GM18867 (cell line): ENCODE results near the gene TTC28.

Experiments used
- ATAC-seq: cut with Tn5 transposase; IDR thresholded peaks from one replicate; pipeline ENCODE4 v1.9.1; 2021; ENCODE audit warnings: mild to moderate bottlenecking, moderate library complexity; ENCODE audit not compliant: unreplicated experiment

TTC28 gene

DNA sequence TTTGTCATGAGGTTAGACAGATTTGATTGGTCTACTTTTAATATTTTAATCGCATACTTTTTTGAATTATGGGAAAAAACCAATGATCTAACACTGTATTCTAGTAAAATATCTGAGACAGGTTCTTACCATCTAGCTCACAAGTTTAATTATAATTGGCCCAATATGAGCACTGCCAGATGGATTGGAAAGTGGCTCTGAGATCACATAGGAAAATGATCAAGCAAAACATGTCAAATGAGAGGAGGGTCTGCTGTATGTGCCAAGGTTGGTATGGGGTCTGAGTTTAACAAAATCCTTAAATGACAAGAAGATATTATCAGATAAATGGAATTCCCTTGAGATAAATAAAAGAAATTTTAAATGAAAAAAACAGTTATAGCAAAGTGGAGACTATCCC lies 264.7 kb downstream of the TTC28 start:
- no peak for ATAC-seq

DNA sequence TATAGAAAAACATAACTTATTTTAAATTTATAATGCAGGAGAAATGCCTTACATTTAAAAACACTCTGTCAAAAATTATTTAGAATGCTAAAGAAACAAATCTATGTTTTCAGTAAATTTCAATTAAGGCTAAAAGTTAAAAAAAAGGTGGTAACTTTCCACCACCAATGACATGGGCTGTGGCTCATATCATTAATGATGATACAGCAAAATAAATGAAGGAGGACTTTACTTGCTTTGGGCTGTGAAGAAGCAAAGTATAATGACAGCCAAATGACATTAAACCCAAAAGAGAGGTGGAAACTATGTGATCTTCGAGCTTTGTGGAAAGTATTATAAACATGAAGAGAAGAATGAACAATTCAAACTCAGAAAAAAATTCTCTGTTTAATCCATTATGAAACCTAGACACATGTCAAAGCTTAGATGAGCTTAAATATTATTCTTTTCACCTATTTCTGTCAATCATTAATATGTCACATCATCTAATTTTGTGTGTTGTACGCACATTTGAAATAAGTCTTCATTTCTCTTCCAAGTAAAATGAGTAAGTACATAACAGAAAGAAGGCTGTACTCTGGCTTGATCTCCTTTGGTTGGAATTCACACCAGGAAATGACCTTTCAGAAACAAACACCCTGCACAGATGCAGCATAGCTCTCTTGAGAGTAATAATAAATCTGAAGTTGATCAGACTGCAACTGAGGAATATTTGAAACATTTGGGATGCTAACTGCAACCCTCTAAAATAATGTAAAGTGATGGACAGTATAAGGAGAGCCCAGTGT lies 265.8 kb downstream of the TTC28 start:
- no peak for ATAC-seq

DNA sequence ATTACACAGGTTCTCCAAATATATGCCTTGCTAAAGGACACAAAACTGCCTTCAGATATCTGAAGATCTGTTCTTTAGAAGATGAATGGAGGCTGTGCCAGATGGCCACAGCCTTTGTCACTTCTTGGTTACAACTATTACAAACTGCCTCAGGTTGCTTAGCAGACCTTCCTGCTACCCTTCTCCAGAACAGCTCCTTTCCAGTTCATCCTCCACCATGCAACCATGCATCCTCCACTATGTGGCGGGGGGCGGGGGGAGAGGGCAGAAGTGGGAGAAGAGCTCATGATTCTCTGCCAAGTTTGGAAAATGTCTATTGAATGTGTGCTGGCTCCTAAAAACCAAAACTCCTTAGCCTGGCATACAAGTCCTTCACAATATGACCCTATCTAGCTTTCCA lies 267.5 kb downstream of the TTC28 start:
- no peak for ATAC-seq

DNA sequence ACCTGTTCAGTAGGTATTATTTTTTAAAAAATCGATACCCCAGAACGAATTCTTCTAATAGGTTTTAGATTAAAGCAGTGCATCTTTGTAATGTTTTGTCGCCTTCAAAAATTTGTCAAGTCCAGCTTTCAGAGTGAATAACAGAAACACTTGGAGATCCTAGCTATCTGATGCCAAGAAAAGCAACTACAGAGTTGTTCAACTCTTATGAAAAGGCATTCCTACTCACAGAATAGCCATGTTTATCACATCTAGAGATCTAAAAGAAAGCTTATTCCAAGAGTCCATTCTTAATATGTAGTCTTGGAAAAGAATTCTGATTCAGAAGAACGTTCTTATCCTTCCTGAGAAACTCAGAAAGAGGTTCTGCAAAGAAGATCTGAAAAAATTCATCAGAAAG lies 268.5 kb downstream of the TTC28 start:
- no peak for ATAC-seq

DNA sequence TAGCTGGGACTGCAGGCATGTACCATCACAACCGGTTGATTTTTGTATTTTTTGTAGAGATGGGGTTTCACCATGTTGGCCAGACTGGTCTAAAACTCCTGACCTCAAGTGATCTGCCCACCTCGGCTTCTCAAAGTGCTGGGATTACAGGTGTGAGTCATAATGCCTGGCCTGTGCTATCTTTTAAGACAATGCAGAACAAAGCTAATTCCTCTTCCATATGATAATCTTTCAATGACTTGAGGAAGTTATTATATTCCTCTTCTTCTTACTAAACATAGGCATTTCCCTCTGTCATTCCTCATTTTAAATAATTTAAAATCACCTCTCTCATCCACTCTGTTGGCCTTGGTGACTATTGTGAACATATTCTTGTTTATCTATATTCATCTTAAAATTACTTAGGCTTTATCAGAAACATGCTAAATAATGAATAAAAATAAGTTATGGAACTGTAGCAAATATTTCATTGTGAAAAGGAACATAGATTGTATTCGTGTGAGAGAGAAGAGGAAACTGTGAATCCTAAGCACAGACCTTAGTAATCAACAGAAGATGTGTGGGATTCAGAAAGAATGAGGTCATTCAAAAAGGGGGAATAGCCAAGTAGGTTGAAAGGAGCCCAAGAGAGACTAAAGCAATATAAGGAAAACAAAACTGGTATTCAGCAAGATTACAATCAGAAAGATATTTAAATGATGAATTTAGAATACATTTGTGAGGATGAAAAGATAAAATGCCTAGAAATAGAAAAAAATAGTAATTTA lies 269.4 kb downstream of the TTC28 start:
- no peak for ATAC-seq

DNA sequence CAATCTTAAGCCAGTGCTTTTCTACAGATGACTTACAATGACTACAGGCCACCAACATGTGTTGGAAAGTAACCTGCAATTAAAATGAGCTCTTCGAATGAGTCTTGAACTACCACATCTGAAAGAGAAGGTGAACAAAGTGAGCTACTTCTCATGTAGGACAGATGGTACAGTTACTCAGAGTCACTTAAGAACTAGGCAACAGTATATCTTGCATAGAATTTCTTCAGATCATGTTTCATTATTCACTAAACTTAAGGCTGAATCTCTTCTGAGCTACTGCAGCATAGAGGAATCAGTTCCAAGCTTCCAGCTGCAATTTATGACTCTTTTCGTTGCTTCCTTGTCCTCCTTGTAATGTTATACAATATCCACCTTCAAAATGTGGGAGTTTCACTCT lies 270.9 kb downstream of the TTC28 start:
- no peak for ATAC-seq

DNA sequence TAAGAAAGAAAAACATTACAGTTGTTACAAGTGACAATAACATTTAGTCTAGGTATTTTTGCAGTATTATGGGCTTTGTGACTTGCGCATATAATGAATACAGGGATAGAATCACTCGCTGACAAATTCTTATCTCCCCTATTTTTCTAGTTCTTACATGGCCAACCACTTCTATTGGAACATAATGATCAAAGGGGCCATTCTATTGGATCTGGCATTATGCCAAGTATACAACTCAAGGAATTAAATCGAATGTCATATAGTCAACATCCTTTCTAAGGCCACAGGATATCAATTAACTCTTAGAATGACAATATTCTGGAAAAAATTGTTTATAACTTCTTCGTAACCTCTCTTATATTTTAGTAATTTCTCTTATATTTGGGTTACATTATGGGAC lies 272.0 kb downstream of the TTC28 start:
- ATAC-seq, result no peak

DNA sequence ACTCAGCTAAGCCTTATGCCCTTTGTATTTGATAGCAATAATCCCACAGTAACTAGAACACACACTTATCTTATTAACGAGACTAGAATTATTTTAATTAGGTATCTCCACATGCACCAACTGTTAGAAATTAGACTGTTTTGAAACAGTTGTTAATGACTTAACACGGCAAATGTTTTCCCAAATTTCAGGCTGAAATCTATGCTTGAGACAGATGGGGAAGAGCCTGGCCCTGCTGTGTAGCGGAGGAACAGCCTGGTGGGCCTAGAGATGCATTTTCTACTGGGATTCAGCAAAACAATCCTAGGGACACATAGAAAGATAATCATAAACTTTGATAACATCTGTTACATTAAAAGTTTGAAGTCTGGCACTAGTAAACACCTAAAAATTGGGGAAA lies 273.4 kb downstream of the TTC28 start:
- no peak for ATAC-seq

DNA sequence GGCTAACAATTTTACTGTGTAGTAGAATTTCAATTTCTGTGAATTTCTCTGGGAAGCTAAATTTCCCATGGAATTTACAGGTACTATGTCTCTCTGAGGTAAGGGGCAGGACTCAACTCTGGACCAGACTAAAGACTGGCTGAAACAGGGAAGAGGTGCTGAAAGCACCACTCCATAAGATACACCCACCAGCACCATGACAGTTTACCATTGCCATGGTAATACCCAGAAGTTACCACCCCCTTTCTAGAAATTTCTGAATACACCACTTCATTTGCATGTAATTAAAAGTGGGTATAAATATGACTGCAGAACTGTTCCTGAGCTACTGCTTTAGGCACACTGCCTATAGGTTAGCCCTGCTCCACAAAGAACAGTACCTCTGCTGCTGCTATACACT lies 274.1 kb downstream of the TTC28 start:
- ATAC-seq, result no peak

DNA sequence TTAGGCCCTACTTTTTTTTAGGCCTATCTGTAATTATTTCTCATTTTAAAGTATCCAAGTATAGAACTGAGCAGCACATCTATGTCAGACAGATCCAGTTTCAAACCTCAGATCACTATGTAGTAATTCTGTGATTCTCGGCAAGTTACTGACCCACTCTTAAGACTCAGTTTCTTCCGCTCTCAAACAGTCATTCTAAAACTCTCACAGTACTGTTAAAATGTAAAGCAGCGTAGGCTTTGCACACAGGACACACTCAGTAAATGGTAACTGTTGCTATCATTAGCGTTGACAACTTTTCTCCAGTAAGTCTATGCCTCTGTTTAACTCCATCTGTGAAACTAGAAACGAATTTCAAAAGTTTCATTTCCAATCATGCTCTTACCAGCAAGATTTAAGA lies 277.1 kb downstream of the TTC28 start:
- no peak for ATAC-seq

DNA sequence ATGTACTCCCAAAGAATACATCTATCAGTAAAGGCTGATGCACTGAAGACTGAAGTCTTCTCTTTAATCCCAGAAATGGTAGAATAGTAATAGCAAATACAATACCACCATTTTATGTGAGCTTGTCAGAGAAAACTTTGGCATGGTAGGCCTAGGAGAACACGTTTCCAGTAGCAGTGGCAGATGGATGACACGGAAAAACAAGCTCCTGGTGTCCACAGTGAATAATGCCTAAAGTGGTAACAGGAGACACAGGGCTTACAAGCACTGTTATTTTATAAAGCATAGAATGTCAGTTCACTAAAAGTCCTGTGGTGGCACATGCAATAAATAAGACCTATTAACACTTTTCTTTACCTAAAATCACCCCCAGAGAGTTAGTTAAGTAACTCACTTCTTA lies 277.6 kb downstream of the TTC28 start:
- no peak for ATAC-seq

DNA sequence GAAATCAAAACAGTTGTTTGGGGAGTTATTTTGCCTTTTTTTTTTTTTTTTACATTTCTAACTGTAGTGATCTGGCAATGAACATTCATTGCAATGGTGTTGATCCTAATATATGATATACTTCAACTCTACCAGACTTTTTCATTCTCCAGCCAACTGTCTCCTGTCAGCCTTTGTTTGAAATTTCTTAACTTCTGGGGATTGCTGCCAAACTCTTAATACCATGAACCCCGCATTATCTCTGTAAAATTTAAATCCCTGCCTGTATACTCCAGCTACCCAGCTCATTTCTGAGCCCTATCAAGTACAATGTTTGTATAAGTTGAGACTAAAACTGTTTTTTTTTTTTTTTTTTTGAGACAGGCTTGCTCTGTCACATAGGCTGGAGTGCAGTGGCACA lies 280.7 kb downstream of the TTC28 start:
- no peak for ATAC-seq

DNA sequence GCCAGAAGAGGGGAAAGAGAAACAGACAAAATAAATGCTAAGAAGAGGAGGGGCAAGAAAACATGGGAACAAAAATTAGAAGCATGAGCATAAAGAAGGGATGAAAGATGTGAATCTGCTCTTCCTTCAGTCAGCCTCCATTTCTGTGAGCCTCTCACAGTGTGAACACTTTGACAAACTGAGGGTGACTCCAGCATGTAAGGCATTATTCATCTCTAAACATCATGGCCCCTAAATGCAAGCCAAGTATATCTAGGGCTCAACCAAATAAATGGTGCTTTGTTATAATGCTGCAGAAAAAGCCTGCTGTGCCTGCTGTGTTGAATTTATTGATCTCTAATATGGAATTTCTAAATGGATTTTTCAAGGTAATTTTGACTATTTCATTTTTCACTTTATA lies 281.3 kb downstream of the TTC28 start:
- no peak for ATAC-seq

DNA sequence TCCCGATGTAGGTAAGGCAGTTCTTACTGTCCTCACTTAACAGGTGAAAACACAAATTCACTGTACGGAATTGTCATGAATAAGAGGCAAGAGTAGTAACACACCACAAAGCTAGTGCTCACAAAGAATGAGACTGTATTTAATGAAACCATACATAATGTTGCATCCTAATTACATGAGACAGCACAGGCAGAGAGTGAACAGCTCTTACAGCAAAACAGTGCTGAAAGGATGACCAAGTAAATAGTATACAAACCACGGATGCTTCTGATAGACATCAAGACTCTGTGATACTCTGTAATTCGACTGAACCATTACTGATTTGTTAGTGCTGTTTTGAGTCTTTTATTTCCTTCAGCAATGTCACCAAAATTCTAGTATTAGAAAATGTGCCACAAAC lies 282.3 kb downstream of the TTC28 start:
- no peak for ATAC-seq

DNA sequence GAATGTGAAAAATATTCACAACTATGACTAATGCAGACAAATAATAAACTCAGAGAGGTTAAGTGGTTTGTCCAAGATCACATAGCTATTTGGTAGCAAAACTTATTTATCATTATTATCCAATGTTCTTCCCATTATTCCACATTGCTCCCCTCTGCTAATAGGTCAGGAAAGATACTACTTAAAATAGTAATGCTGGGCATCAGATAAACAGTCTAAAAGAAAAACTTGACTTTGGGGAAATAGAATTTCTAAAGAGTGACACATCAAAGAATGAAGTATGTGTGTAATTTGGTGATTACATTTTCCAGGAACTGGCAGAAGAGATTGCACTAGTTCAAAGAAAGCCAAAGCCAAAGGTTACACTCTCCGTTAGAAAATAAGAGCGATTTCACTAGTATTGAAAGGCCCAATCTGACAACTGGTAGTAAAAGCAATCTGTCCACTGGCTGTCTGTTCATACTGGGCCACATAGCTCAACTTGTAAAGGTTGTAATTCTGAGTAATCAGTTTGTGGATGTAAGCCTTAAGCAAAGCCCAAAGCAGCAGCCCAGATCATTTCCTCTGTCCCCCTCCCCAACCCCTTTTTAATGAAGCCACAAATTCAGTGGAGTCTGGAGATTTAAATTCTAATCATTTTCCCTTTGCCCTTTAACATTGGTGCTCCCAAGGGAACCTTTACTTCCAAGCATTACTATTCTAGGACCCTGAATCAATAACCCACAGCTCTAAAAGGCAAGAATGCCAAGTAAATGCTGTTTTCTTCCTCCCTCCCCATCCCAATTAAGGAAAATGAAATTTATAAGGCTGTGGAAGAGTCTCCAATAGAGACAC lies 283.5 kb downstream of the TTC28 start:
- ATAC-seq, result no peak

DNA sequence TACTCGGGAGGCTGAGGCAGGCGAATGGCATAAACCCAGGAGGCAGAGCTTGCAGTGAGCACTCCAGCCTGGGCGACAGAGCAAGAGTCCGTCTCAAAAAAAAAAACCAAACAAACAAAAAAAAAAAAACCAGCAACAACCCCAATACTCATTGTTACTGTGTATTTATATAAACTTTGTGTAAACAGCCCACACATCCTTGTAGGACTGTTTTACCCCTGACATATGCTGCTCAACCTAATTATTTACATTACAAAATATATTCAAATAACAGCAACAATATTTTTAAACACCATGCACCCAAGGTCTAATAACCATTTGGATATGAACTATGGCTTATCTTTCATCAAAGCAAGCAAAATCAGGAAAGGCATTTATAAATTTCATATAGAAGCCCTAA lies 284.1 kb downstream of the TTC28 start:
- no peak for ATAC-seq

DNA sequence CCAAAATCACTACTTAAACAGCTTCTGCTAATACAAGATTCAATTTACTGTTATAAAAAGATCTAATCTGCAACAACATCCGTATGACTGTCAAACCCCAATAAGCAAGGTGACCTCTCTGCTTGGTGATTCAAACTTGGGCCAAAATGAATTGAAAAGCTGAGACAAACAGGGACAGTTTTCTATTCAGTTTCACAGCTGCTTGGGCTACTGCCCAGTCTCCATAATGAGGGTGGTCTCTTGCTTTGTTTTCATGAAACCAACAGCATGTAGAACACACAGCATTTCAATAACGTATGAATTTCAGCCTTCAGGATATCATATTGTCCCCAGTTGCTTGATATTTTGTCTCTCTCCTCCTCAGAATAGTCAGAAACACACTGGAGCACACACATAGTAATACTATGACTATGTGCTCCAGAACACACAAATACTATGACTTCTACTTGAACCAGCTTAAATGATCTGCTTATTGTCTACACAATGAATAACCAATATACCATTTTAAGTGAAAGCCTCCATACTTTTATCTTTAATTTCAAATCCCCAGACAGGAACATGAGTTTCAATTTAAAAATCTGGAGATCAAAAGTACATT lies 285.0 kb downstream of the TTC28 start:
- ATAC-seq, result no peak

DNA sequence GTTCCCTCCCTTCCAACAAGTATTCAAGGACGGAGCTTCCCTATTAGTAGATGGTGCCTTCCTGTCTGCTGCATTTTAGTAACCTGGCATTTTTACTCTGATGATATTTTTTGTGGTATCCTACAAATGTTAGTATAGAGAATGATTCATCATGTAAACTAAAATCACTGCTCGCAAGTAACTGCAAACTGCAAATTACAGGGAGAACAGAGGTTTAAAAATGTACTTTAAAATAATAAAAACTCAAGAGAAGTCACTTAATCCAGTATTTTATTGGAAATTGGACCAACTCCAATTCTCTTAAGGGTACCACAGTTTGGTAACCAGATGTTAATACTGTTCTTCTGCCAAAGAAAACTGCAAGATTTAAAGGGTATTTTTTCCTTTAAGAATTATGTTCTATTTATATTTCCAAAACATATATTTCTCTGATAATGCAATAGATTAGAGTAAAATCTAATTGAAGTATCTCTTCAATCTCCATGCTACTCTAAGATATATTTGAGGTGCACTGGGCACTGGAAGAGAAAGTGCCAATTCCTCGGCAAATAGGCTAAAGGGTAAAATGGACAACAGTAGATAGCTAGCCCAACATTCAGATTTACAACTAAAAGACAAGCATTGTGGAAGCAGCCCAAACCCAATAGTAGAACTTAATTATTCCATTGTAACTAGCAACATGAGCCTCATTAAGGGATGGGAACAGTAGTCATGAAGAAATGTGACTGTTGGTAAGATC lies 298.0 kb downstream of the TTC28 start:
- ATAC-seq, result no peak

DNA sequence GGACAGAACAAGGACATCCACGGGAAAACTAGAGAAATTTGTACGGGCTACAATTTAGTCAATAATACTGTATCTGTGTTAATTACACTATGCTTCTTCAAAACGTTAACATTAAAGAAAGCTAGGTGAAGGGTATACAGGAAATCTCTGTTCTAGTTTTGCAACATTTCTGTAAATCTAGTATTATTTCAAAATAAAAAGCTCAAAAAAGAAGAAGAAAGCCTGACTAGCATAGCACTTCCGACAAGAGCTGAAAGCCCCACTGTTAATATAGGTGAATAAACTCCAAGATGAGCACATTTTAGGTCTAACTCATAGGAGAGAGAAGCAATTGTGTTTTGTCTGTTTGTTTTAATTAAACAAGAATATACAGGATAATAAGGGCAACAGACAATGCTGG lies 299.7 kb downstream of the TTC28 start:
- ATAC-seq, result no peak

DNA sequence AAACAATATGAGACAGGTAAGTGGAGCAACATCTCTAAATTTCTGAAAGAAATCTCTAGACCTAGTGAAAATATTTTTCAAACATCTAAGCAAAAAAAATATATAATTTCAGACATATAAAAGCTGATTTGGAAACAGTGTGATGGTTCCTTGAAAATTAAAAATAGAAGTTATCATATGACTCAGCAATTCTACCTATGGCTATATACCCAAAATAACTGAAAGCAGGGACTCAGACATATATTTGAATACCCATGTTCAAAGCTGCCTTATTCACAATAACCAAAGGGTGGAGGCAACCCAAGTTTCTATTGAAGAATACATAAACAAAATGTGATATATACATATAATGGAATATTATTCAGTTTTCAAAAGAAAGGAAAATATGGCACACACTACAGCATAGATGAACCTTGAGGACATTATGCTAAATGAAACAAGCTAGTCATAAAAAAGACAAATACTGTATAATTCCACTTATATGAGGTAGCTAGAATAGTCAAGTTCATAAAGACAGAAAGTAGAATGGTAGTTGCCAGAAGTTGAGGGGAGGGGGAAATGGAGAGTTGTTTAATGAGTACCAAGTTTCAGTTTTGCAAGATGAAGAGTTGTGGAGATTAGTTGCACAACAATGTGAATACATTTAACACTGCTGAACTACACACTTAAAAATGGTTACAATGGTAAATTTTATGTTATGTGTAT lies 300.4 kb downstream of the TTC28 start:
- no peak for ATAC-seq
